GM18498 (cell line): ENCODE results near the gene MGME1.

ENCODE experiments used
- ATAC-seq: cut with Tn5 transposase; IDR thresholded peaks from one replicate; pipeline ENCODE4 v1.9.1; 2021; ENCODE audit warnings: mild to moderate bottlenecking, moderate library complexity; ENCODE audit not compliant: unreplicated experiment

Gene MGME1

GRCh38 chr20:17940224-17940971, 28.4 kb upstream of the MGME1 start:
- ATAC-seq = no peak

GRCh38 chr20:17941087-17941825, 27.6 kb upstream of the MGME1 start:
- ATAC-seq = no peak

DNA sequence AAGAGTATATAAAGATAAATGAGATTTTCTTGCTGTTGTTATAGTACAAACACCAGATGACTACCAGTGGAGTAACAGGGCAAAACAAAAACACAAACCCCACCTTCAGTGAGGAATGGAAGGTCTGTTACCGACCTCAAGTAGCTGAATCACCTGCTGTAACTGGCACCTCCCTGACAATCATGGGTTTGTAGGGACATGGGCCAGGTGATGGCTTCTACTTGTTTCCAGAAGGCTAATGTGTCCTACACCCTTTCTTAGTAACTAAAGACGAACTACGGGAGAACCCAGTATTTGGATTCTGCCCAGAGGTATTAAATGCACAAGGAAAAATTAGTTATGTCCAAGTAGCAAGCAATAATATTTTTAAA, 27.0 kb upstream of the MGME1 start:
- ATAC-seq = no peak

DNA sequence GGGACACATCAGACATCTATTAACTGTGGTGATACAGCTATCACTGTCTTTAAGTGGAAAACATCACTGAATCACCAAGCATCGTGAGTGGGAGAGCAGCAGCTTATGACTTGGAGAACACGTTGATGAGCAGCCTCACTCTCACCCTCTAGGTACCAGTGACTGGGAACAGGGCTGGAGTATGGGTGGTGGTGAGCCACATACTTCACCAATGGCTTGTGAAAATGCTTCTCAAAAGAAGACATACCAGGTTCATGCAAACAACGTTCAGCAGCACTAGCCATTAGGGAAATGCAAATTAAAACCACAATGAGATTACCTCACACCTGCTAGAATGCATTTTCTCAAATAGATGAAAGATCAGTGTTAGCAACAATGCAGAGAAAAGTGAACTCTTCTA, 25.5 kb upstream of the MGME1 start:
- ATAC-seq = peak; percentile 74

- no peak for ATAC-seq
Observed at GRCh38 chr20:17944854-17945474, 23.9 kb upstream of the MGME1 start.

- ATAC-seq = no peak
Observed at GRCh38 chr20:17946040-17946439, 22.8 kb upstream of the MGME1 start.

DNA sequence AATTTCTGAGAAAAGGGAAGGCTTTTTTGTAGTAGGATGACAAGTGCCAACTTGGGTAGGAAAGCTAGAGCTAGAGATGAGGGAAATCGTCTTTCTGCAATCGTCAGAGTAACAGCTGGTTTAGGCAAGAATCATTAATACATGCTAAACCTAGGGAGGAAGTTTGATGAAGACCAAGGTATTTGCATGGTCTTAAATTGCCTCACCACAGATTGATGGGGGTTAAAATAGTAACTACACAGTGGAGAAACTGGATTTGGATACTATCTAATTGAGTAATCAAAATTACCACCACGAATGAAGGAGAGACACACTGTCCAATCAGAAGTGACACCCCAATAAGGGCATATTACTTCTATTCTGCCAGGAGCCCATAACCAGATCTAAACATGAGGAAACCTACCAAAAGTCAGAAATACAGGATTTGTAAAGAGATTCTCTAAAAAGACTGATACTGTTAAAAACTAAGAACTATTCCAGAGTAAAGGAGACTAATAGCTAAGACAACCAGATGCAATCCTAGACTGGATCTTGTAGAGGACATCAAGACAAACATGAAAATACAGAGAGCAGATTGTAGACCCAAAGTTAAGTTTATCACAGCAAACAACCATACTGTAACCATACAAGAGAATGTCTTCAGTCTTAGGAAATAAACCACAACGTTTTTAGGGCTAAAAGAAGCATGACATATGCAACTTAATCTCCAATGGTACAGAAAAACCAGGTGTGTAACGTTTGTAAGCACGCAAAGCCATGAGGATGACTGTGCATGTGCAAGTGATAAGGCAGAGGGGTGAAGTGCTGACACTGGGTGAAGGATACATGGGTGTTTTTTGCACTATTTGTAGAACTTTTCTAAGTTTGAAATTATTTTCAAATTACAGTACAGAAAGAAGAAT, 22.0 kb upstream of the MGME1 start:
- no peak for ATAC-seq

DNA sequence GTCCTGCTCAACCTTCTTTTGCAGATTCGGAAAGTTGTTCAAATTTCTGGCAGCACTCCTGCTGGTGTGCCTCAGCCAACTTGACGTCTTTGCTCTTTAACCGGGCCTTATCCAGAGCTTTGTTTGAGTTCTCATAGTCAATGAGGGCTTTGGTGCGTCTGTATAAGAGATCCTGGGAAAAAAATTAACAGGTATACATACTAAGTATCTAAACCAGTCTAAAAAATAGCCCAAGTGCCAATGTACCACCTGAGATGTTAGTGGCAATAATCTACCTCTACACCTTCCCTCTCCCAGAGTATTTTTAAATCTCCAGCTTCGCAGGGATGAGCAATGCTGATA, 21.4 kb upstream of the MGME1 start:
- ATAC-seq = no peak

DNA sequence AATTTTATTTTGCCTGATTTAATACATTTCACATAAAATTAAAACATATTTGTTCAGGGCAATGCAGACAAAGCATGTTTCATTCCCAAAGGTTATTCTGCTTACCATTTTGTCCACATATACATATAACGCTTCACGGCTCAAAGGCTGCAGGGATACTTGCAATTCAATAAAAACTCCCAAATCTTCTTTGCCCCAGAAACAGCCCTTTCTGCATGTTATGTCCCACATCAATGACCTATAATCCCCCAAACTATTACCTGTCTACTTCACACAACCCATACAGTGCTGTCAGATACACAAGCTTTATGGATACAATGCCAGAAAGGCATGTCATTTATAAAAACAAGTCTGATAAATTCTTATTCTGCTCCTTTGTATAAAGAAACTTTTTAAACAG, 20.4 kb upstream of the MGME1 start:
- ATAC-seq = no peak

GRCh38 chr20:17949899-17950298, 18.9 kb upstream of the MGME1 start:
- ATAC-seq = no peak

DNA sequence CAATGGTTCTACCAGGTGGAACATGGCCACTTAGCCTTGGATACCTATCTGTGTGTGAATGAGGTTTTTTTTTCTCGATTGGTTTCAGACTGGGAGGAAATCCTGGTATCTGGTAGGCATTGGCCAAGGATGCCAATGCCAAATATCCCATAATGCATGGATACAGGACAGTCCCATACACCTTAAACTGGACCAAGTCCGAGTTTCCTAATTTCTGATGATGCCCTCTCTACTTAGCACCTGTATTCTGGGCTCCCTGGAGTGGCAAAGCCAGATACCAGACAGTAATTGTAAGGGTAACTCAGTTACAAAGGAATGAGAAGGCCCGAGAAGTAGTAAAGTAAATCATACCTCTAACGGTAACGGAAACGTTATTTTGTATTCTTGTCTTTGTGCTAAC, 18.1 kb upstream of the MGME1 start:
- no peak for ATAC-seq

- no peak for ATAC-seq
Observed at GRCh38 chr20:17951323-17951722, 17.5 kb upstream of the MGME1 start.

- no peak for ATAC-seq
Observed at GRCh38 chr20:17952692-17953684, 15.8 kb upstream of the MGME1 start.

DNA sequence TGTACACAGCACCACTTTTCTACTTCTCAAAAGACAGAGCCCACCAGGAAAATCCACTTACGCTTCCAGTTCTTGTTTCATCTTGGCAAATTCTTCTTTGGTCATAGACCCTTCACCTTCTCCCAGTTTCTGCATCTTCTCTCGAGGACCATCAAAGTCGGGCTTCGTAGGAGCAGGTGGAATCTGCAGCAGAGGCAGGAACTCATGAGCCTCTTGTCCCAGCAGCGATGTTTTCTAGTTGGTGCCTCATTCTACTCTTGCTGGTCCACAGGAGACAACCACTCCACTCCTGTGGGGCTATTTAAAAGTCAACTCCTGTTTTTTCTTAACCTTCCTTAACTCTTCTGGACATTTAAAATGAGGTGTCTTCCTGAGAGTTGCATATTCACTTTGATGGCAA, 14.9 kb upstream of the MGME1 start:
- no peak for ATAC-seq

DNA sequence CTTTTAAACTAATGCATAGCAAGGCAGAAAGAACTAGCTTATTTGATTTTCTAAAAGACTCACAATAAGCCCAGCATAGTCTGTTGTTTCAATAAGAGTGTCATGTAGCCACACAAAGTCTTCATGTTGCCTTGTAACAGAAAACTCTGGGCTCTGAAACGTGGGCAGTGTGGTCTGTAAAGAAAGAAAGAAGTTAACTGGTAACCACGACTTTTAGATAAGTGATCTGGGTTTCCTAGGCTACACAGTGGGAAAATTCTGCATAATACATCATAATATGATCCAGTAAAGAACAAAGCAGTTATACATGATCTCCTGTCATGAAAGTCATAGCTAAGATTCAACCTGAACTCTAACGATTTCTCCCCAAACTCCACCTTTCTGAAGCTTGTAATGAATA, 13.5 kb upstream of the MGME1 start:
- ATAC-seq = no peak

- ATAC-seq = no peak
Observed at GRCh38 chr20:17956099-17956685, 12.6 kb upstream of the MGME1 start.

DNA sequence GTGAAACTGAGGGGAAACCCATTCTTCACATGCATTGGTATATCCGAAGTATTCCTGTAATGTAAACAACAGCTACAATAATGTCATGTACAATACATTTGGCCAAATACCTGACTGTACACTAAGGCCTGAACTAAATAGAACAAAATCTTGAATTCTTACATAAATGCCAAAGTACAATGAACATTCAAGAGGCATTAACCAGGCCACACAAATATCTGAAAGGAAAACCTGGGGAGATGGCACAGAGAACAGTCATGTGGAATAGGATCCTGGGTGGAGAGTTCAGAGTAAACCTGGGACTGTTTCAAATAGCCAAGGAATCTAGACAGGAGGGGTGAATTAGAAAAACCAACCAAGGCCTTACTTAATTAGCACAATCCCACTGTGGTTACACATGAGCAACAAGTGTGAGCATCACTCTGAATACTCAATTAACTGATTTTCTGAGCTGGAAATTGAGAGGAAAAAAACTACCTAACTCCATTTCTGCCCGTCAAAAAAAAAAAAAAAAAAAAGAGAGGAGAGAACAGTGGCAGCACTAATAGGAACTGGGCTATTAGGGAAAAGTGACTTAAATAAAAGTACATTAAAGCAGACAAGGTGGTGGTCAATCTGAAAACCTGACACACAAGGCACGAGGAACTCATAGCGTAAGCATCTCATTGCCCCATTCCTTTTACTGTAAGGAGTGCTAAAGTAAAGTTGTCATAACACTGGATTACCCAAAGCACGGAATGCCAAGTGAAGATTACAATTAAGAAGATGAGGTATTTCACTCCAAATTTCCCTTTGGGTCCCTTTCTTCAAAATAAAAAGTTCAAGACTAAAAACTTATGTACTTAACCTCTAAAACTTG, 11.1 kb upstream of the MGME1 start:
- no peak for ATAC-seq

- ATAC-seq = no peak
Observed at GRCh38 chr20:17958373-17959256, 10.2 kb upstream of the MGME1 start.
